ENCODE results near the gene PRKG1. TPM values are rescaled to one million over a fixed set of nuclear protein-coding genes. Genes with fewer than 3 reads are reported as not detected.

The PRKG1 gene
- total and polyA plus RNA-seq, 2 of the 8 experiments (the other 6 are each of a cell fraction or from before 2014, with no cell fraction given): 4.2 to 15.2 TPM

DNA sequence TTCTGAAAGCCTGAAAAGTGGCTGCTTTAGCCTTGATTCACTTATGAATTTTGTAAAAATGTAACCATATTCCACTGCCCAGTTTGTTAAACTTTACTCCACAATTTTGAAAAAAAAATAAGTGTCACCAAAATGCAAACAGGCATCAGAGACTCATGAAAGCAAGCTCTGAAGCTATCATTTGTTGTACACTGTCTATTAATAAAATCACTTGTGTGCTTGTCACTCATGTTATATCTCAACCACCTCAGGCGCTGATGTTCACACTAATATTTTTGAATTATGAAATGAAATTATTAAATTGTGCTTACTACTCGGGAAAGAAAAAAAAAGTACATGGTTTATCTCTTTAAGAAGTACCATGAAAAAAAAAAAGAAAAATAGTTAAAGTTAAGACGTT lies 1205.3 kb downstream of the PRKG1 start:
- H2BK12ac ChIP-seq (ENCODE audit: low read depth, low read length): no peak overlapping the region
- H2AFZ ChIP-seq (ENCODE audit: low read length): no peak overlapping the region
- no peak overlapping the region for H3K4me2 ChIP-seq (ENCODE audit: insufficient read depth in 1 of 2, low read depth in 2 of 2, low read length in 2 of 2)
- no peak for FAIRE-seq
- no peaks in the 10 kb centered on the region for H3K4me1 ChIP-seq (replicated peaks in 1 of 4; ENCODE audit: control insufficient read depth in 3 of 4, insufficient read depth in 4 of 4, low read length in 3 of 4)
- WGBS, 2 experiments (ENCODE audit: extremely low coverage in 1 of 2, insufficient coverage in 1 of 2, insufficient read length in 1 of 2, insufficient replicate concordance in 2 of 2, low coverage in 1 of 2, low lambda C conversion rate in 2 of 2, missing lambda C conversion rate in 1 of 2): 69% methylated on average over 3 of the region's 3 CpGs; no CpG with 5 or more reads in 1 of the 2 experiments
- POLR2A ChIA-PET (ENCODE audit: partially characterized antibody): no interaction called here
- H3K36me3 ChIP-seq (ENCODE audit: control insufficient read depth in 2 of 4, insufficient read depth in 4 of 4, low read length in 3 of 4): peaks cover 0 to 2% (median 0%) of the 10 kb centered on the region in 4 experiments; a peak in 1 of 8 replicates
- no peak overlapping the region for H3K9ac ChIP-seq (replicated peaks in 1 of 4; ENCODE audit: extremely low read depth in 1 of 4, low read depth in 3 of 4, low read length in 3 of 4)
- no peak for DNase-seq (ENCODE audit: low read depth in 1 of 2, low spot score in 2 of 2)
- no peak overlapping the region for H3K23ac ChIP-seq (ENCODE audit: insufficient read length)
- H3K79me2 ChIP-seq (ENCODE audit: control insufficient read depth in 1 of 2, insufficient read depth in 2 of 2, low read length in 2 of 2): no peaks in the 10 kb centered on the region
- no peak overlapping the region for H2BK15ac ChIP-seq (ENCODE audit: low read length)
- no peak overlapping the region for H4K8ac ChIP-seq (ENCODE audit: extremely low read depth, insufficient read depth, low read length)
- no peak overlapping the region for H2BK20ac ChIP-seq (ENCODE audit: low read length)
- H2BK120ac ChIP-seq (replicated peaks; ENCODE audit: low read depth, low read length): no peak overlapping the region
- H4K91ac ChIP-seq (replicated peaks; ENCODE audit: insufficient read length, low read length): no peak overlapping the region
- H3K9me3 ChIP-seq (ENCODE audit: insufficient read depth in 2 of 2, low read depth in 1 of 2, low read length in 1 of 2): no peaks in the 10 kb centered on the region; a peak in 1 of 4 replicates
- H3K18ac ChIP-seq (ENCODE audit: extremely low read depth, low read length): no peak overlapping the region
- no peaks in the 10 kb centered on the region for H3K79me1 ChIP-seq (ENCODE audit: low read depth, low read length)
- H2BK5ac ChIP-seq (ENCODE audit: low read depth, low read length): no peak overlapping the region
- H3K4me3 ChIP-seq (ENCODE audit: extremely low read depth in 1 of 4, insufficient read depth in 2 of 4, low read depth in 3 of 4, low read length in 4 of 4): no peak overlapping the region
- H3K27ac ChIP-seq (ENCODE audit: low read depth, low read length): no peak overlapping the region
- H3K23me2 ChIP-seq (ENCODE audit: low read depth, low read length): no peaks in the 10 kb centered on the region
- H4K5ac ChIP-seq (ENCODE audit: insufficient read length, low read depth, low read length): no peak overlapping the region
- H3K27me3 ChIP-seq (replicated peaks in 1 of 4; ENCODE audit: control insufficient read depth in 3 of 4, extremely low read depth in 1 of 4, insufficient read depth in 3 of 4, low read length in 3 of 4): no peaks in the 10 kb centered on the region
- TF ChIP-seq GABPA (IDR thresholded peaks at IDR 0.05; ENCODE audit: borderline replicate concordance, insufficient read depth, low read length) (no peak), SIN3A (conservative IDR thresholded peaks at IDR 0.05 in 1 of 2, IDR thresholded peaks at IDR 0.05 in 1 of 2; ENCODE audit: low read depth in 1 of 2, low read length in 2 of 2) (no peak), CTBP2 (IDR thresholded peaks at IDR 0.05; ENCODE audit: borderline replicate concordance, insufficient read depth, insufficient read length, low read length) (no peak)
- H3K4ac ChIP-seq (replicated peaks; ENCODE audit: insufficient read length, low read depth, low read length): no peak overlapping the region
- H3K14ac ChIP-seq (ENCODE audit: insufficient read length): no peak overlapping the region
- H2AK5ac ChIP-seq (ENCODE audit: low read depth, low read length): no peak overlapping the region
- no peaks in the 10 kb centered on the region for H4K20me1 ChIP-seq (replicated peaks in 1 of 2; ENCODE audit: control insufficient read depth in 1 of 2, insufficient read depth in 2 of 2, low read length in 2 of 2)
- no peak overlapping the region for H3K56ac ChIP-seq (replicated peaks; ENCODE audit: insufficient read length, low read depth, low read length)
- CTCF ChIA-PET (ENCODE audit: partially characterized antibody): no interaction called here

Measured in H1 (cell line).